NCI-H2107 treated with DMSO at 0.1 percent for 48 hours (cell line): Measurements from ENCODE around the gene SELPLG.
"Not testable (repeated sequence)": the region's sequence is repeated elsewhere in the genome, so short reads cannot be mapped to it uniquely, and the experiment has no call there.

Experiments used
- DNase-seq: peaks from one replicate; lab custom pipeline; 2025; ENCODE audit not compliant: unreplicated experiment; lab: John Stamatoyannopoulos, UW

The SELPLG gene

GRCh38 chr12:108656247-108656646 is 22.6 kb upstream of the SELPLG start:
- DNase-seq = not testable (repeated sequence)

- not testable (repeated sequence) for DNase-seq
These were observed 22.1 kb upstream of the SELPLG start for GRCh38 chr12:108655812-108656175.

- DNase-seq = not testable (repeated sequence)
These were observed 20.9 kb upstream of the SELPLG start for GRCh38 chr12:108654622-108655021.

- DNase-seq = no peak
These were observed 20.2 kb upstream of the SELPLG start for GRCh38 chr12:108653922-108654321.

GRCh38 chr12:108653082-108653516 is 19.4 kb upstream of the SELPLG start:
- peak; percentile 34 for DNase-seq

GRCh38 chr12:108650083-108650482 is 16.4 kb upstream of the SELPLG start:
- no peak for DNase-seq

GRCh38 chr12:108649669-108650068 is 16.0 kb upstream of the SELPLG start:
- no peak for DNase-seq

GRCh38 chr12:108649126-108649525 is 15.4 kb upstream of the SELPLG start:
- DNase-seq = no peak

GRCh38 chr12:108648371-108648770 is 14.7 kb upstream of the SELPLG start:
- DNase-seq = no peak

GRCh38 chr12:108647585-108648287 is 14.0 kb upstream of the SELPLG start:
- DNase-seq = no peak

- no peak for DNase-seq
These were observed 13.2 kb upstream of the SELPLG start for GRCh38 chr12:108646600-108647579.

GRCh38 chr12:108645686-108646599 is 12.2 kb upstream of the SELPLG start:
- DNase-seq = no peak

- DNase-seq = no peak
These were observed 11.1 kb upstream of the SELPLG start for GRCh38 chr12:108644811-108645120.

- DNase-seq = no peak
These were observed 10.5 kb upstream of the SELPLG start for GRCh38 chr12:108643941-108644810.

GRCh38 chr12:108642899-108643654 is 9.4 kb upstream of the SELPLG start:
- no peak for DNase-seq

GRCh38 chr12:108642269-108642870 is 8.7 kb upstream of the SELPLG start:
- peak; percentile 78 for DNase-seq

- DNase-seq = no peak
These were observed 8.0 kb upstream of the SELPLG start for GRCh38 chr12:108641446-108642268.

- no peak for DNase-seq
These were observed 7.2 kb upstream of the SELPLG start for GRCh38 chr12:108640802-108641445.
